ENCODE measurements around the gene BAIAP2. TPM values are rescaled to one million over a fixed set of nuclear protein-coding genes. Genes with fewer than 3 reads are reported as not detected.

Gene BAIAP2
- polyA plus RNA-seq, 3 donors: 8.6 to 17.0 (median 11.2) TPM

- Mint-ChIP-seq H3K27ac (peak overlapping the region; percentile 94 to 98 (median 96)), H3K27me3 (ENCODE audit: low read depth in 3 of 3) (peaks cover 4 to 7% (median 6%) of the 10 kb centered on the region in 3 donors), H3K36me3 (peaks cover 0 to 6% of the 10 kb centered on the region in 2 donors), H3K4me3 (peak overlapping the region; percentile 83 to 96), H3K9me3 (no peaks in the 10 kb centered on the region), H3K4me1 (peaks cover 39% of the 10 kb centered on the region)
- no peaks in the 10 kb centered on the region for H3K9me3 ChIP-seq (replicated peaks in 1 of 2; ENCODE audit: control insufficient read depth in 1 of 2, insufficient read depth in 1 of 2, low read length in 2 of 2)
- no peaks in the 10 kb centered on the region for H3K36me3 ChIP-seq (replicated peaks in 1 of 2; ENCODE audit: control insufficient read depth in 1 of 2, insufficient read depth in 2 of 2, low read length in 2 of 2)
- 17% methylated on average over 23 of the region's 26 CpGs for WGBS (ENCODE audit: insufficient coverage)
- no peaks in the 10 kb centered on the region for H3K79me2 ChIP-seq (ENCODE audit: insufficient read depth, low read length)
- DNase-seq: peak; percentile 86 to 90 (median 87)
- intact Hi-C loops (cut with micrococcal nuclease): no loop called here
- peak overlapping the region; percentile 88 to 95 for H3K27ac ChIP-seq (ENCODE audit: low read depth in 1 of 2, low read length in 2 of 2)
- peaks cover 14% of the 10 kb centered on the region for H4K20me1 ChIP-seq (ENCODE audit: insufficient read depth, low read length)
- H3K27me3 ChIP-seq (ENCODE audit: control insufficient read depth in 2 of 2, insufficient read depth in 2 of 2, low read length in 2 of 2): no peaks in the 10 kb centered on the region
- peak overlapping the region; percentile 53 for H2AFZ ChIP-seq (ENCODE audit: insufficient read depth, low read depth, low read length, poor library complexity, severe bottlenecking)
- H3K4me1 ChIP-seq (ENCODE audit: control insufficient read depth in 1 of 2, insufficient read depth in 2 of 2, low read length in 2 of 2): peaks cover 37 to 45% of the 10 kb centered on the region in 2 donors
- H3K9ac ChIP-seq (ENCODE audit: insufficient read depth, low read length, poor library complexity, severe bottlenecking): peak overlapping the region; percentile 82
- H3K4me2 ChIP-seq (replicated peaks; ENCODE audit: extremely low read depth, low read length, poor library complexity, severe bottlenecking): peak overlapping the region; percentile 64
- no peak for TF ChIP-seq CTCF (IDR thresholded peaks at IDR 0.05)
- peak overlapping the region; percentile 26 to 67 (median 34) for H3K4me3 ChIP-seq (replicated peaks in 1 of 3; ENCODE audit: low read depth in 2 of 3, low read length in 3 of 3)
These were observed 15.1 kb downstream of the BAIAP2 start for GRCh38 chr17:81049973-81050551.

- Histone ChIP-seq H2AFZ (ENCODE audit: insufficient read depth, low read depth, low read length, poor library complexity, severe bottlenecking) (peak overlapping the region; percentile 53), H3K4me3 (replicated peaks in 1 of 3; ENCODE audit: low read depth in 2 of 3, low read length in 3 of 3) (peak overlapping the region in 2 of 3 experiments; percentile 34 to 67), H3K27ac (ENCODE audit: low read depth in 1 of 2, low read length in 2 of 2) (peak overlapping the region; percentile 88 to 95), H3K4me2 (replicated peaks; ENCODE audit: extremely low read depth, low read length, poor library complexity, severe bottlenecking) (peak overlapping the region; percentile 64), H4K20me1 (ENCODE audit: insufficient read depth, low read length) (peaks cover 7% of the 10 kb centered on the region), H3K36me3 (replicated peaks in 1 of 2; ENCODE audit: control insufficient read depth in 1 of 2, insufficient read depth in 2 of 2, low read length in 2 of 2) (no peaks in the 10 kb centered on the region), H3K79me2 (ENCODE audit: insufficient read depth, low read length) (no peaks in the 10 kb centered on the region), H3K27me3 (ENCODE audit: control insufficient read depth in 2 of 2, insufficient read depth in 2 of 2, low read length in 2 of 2) (no peaks in the 10 kb centered on the region), H3K4me1 (ENCODE audit: control insufficient read depth in 1 of 2, insufficient read depth in 2 of 2, low read length in 2 of 2) (peaks cover 39 to 40% of the 10 kb centered on the region in 2 donors), H3K9me3 (replicated peaks in 1 of 2; ENCODE audit: control insufficient read depth in 1 of 2, insufficient read depth in 1 of 2, low read length in 2 of 2) (no peaks in the 10 kb centered on the region), H3K9ac (ENCODE audit: insufficient read depth, low read length, poor library complexity, severe bottlenecking) (peak overlapping the region; percentile 82)
- peak; percentile 34 to 58 (median 53) for DNase-seq
- intact Hi-C loops (cut with micrococcal nuclease): no loop called here
- Mint-ChIP-seq H3K4me1 (peaks cover 37% of the 10 kb centered on the region), H3K36me3 (peaks cover 0 to 6% of the 10 kb centered on the region in 2 donors), H3K27ac (peak overlapping the region; percentile 94 to 98 (median 96)), H3K9me3 (no peaks in the 10 kb centered on the region), H3K27me3 (ENCODE audit: low read depth in 3 of 3) (peaks cover 4 to 7% (median 6%) of the 10 kb centered on the region in 3 donors), H3K4me3 (peak overlapping the region; percentile 83 to 96)
- WGBS (ENCODE audit: insufficient coverage): 88% methylated on average over 25 of the region's 32 CpGs
- TF ChIP-seq CTCF (IDR thresholded peaks at IDR 0.05): no peak
These were observed 16.0 kb downstream of the BAIAP2 start for GRCh38 chr17:81050645-81051625.
